Epithelial cell of proximal tubule (primary cell): ENCODE measurements around the gene SUPT3H. TPM values are rescaled to one million over a fixed set of nuclear protein-coding genes. Genes with fewer than 3 reads are reported as not detected.

Experiments used
- DNase-seq: peaks from one replicate; pipeline ENCODE4 v3.0.0-alpha.2; 2011; ENCODE audit warnings: low read depth
- H3K4me3 ChIP-seq: 2 replicates; pipeline ENCODE4 v1.5.1; 2011; ENCODE audit warnings: low read depth, mild to moderate bottlenecking, low read length
- CTCF ChIP-seq: conservative IDR thresholded peaks from 2 replicates; pipeline ENCODE4 v1.5.1; 2012; ENCODE audit warnings: low read depth, mild to moderate bottlenecking, low read length
- total RNA-seq: library from RNA; depleted of rRNA; stranded (reverse); fragments of >200 nt; gene quantifications from 2 replicates; pipeline ENCODE4 v1.2.3, GENCODE V29; 2015

The SUPT3H gene
- total RNA-seq, 1 donor from 2014 or later, result 11.5 TPM

- DNase-seq, result no peak
- no peak for TF ChIP-seq CTCF
- no peak overlapping the region for H3K4me3 ChIP-seq
Measured at GRCh38 chr6:45136495-45136894, 241.2 kb downstream of the SUPT3H start.

- no peak for DNase-seq
- H3K4me3 ChIP-seq, result no peak overlapping the region
- TF ChIP-seq CTCF, result no peak
Measured at GRCh38 chr6:45132658-45133294, 245.0 kb downstream of the SUPT3H start.

GRCh38 chr6:45132059-45132458 lies 245.7 kb downstream of the SUPT3H start:
- TF ChIP-seq CTCF, result no peak
- no peak for DNase-seq
- no peak overlapping the region for H3K4me3 ChIP-seq

- DNase-seq, result no peak
- H3K4me3 ChIP-seq, result no peak overlapping the region
- no peak for TF ChIP-seq CTCF
Measured at GRCh38 chr6:45129051-45129450, 248.7 kb downstream of the SUPT3H start.

- no peak for TF ChIP-seq CTCF
- no peak for DNase-seq
- H3K4me3 ChIP-seq, result no peak overlapping the region
Measured at GRCh38 chr6:45127185-45127584, 250.5 kb downstream of the SUPT3H start.

- no peak for DNase-seq
- H3K4me3 ChIP-seq, result no peak overlapping the region
- no peak for TF ChIP-seq CTCF
Measured at GRCh38 chr6:45126033-45126432, 251.7 kb downstream of the SUPT3H start.

- no peak for DNase-seq
- H3K4me3 ChIP-seq, result no peak overlapping the region
- TF ChIP-seq CTCF, result no peak
Measured at GRCh38 chr6:45123023-45123422, 254.7 kb downstream of the SUPT3H start.
